HG03025 (cell line): ENCODE measurements around the gene C14orf180.
"Not testable (repeated sequence)": the region's sequence is repeated elsewhere in the genome, so short reads cannot be mapped to it uniquely, and the experiment has no call there.

Source experiments
- ATAC-seq: cut with Tn5 transposase; IDR thresholded peaks from one replicate; pipeline ENCODE4 v1.9.1; 2021; ENCODE audit warnings: mild to moderate bottlenecking, moderate library complexity; ENCODE audit not compliant: unreplicated experiment, low FRiP score

C14orf180 gene

DNA sequence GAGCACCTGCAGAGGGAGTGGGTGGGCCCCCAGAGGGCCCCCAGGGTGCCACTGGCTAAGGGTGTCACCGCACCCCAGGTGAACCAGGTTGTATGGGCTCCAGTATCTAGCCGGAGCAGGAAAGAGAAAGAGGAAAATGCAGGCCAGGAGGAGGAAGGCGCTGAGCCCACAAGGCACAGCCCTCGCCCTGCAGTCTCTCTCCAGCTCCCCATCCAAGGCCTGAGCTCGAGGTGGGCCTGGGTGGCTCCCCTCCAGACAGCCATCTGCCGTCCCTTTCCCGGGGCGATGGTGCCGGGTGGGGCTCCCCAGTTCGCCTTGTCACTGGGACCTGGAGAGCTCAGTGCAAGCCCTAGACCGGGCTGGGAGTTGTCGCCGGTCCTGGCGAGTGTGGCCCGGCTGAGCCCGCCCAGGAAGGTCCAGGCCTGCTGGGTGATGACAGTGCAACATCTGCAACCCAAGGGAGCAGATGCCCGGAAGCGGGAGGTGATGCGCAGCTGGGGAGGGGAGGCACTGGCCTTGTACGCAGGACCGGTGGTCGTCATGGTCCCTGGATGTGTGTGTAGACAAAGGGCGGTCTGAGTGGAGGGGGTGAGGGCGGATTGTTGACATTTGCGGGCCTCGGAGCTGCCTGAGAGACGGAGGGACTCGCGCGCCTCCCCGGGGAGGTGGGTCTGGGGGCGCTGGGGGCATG lies 24.3 kb downstream of the C14orf180 start:
- no peak for ATAC-seq

DNA sequence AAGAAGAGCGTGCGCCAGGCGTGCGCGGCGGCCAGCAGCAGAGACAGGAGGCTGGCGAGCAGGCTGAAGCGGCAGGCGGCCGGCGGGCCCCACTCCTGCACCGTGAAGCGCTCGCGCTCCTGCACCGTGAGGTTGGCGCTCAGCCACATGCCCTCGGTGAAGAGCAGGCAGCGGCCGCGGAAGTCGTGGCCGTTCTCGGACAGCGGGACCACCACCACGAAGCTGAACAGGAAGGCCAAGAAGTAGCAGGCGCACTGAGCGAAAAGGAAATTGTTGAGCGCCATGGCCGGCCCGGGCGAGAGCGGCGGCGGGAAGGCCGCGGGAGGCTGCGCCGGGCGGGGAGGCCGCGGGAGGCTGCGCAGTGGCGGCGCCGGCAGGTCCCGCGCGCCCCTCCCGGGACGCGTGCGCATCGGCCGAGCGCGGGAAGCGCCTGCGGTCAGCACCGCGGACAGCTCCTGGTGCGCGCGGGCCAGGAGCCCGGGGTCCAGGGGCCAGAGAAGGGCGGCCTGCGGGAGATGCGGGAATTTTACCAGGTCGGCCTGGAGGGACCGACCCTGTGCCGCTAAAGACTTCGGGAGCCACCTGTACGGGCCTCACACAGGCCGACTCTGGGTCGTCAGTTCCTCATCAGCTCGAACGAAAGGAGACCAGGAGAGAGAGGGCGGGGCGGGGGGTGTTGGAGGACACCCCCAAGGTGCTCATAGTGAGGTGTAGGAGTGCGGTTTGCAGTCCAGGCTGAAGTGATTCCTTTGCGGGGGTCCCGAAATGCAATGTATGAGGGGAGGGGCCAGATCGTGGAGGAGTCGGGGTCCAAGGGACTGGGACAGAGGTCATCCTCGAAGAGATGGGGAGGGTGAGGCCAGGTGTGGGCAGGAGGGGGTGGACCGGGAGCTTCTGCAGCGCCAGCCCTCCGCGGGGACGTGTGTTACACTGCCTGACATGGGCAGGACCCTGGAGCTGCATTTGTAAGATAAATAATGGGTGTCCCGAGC lies 25.2 kb downstream of the C14orf180 start, which contains the start of gene TMEM179:
Gene TMEM179, minus strand, starts transcription at position 315 of the 992 bp plus-strand sequence. Its CDS starts 31 bp downstream, at position 284.
- ATAC-seq: no peak

DNA sequence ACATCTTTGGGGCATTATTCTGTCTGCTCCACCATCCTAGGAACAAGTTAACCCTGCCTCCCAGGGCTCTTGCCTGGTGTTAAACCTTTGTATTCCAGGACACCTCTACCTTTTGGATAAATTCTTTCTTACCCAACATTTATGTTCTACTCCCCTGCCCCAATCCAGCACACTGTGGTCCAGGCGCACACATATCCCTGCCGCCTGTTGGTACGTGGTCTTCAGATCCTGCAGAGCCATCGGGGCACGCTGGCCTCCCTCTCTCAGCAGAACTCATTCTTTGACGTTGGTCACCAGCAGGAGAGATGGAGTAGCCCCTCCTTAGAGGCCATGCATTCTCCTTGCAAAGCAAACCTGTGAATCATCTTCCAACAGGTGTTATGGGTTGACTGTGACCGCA lies 30.1 kb downstream of the C14orf180 start:
- no peak for ATAC-seq

GRCh38 chr14:104610749-104611310 lies 31.3 kb downstream of the C14orf180 start:
- no peak for ATAC-seq

GRCh38 chr14:104611881-104612280 lies 32.3 kb downstream of the C14orf180 start:
- no peak for ATAC-seq

DNA sequence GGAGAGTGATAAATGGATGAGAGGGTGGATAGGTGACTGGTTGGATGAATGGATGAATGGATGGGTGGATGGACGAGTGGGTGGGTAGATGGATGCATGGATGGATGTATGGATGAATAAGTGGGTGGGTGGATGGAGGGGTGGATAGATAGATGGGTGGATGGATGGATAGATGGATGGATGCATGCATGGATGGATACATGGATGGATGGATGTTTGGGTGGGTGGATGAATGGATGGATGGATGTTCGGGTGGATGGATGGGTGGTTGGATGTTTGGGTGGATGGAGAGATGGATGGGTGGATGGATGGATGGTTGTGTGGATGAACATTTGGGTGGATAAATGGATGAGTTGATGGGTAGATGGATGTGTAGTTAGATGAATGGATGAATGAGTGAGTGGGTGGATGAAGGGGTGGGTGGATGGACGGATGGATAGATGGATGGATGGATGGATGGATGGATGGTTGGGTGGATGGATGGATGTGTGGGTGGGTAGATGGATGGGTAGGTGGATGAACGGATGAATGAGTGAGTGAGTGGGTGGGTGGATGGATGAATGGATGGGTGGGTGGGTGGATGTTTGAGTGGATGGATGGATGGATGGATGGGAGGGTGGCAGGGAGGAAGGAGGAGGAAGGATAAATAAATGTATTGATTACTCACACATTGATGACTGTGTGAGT lies 34.7 kb downstream of the C14orf180 start:
- ATAC-seq: no peak

DNA sequence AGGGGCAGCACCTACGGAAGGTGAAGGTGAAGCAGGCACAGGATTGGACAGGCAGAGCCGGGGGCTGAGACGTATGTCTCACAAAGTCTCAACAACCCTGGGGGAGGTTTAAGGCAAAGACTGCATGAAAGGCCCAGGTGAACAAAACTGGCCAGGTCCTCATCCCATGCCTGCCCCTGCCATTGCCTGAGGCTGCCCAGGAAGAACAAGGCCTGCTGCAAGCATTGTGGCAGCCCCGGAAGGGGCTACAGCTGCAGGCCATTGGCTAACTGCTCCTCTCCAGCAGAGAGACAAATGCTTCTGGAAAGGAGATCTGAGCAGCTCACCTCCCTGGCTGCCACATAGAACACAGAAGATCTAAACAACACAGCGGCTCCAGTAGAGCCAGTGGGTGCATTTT lies 45.4 kb downstream of the C14orf180 start:
- ATAC-seq: no peak

DNA sequence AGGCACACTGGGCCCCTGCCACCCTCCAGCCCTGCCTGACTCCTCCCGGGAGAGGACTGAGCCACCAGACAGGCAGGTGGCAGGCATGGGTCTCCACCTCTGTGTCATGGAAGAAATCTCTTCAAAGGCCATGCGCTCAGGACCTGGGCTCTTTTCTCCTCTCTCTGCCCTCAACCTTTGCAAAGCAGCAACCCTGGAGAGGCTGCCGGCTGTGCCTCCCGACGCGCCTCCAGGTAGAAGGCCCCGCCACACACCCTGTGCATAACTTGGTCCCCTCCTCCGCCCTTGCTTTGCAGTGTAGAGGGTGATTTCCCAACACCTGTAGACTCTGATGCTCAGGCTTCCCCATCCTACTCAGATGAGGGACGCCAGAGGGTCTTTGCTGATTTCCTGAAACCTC lies 53.2 kb downstream of the C14orf180 start:
- no peak for ATAC-seq

GRCh38 chr14:104633276-104634137 lies 53.9 kb downstream of the C14orf180 start:
- ATAC-seq: no peak

DNA sequence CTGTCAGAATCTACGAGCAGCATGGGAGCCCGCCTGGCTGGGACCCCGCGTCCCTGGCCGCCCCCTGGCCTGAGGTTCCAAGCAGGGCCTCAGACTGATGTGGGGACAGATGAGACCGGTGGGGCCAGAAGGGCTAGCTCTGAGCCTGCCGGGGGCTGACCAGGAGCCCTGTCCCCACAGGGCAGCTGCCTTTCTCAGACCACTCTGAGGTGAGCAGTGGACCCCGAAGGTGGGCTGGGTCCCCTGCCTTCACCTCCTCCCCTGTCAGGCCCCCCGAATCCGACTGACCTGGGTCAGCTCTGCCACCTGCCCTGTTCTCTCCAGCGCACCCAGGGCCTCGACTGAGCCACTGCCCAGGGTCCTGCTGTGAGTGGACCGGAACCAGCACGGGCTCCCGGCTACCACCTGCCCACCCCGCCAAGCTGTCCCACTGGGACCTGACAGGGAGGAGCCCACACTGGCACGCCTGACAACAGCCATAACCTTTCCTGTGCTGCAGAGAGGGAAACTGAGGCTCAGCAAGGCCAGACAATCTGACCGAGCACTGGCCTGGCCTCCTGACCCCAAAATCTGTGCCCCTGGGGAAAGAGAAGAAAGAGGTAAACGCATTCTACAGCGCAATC lies 54.7 kb downstream of the C14orf180 start:
- ATAC-seq: no peak

DNA sequence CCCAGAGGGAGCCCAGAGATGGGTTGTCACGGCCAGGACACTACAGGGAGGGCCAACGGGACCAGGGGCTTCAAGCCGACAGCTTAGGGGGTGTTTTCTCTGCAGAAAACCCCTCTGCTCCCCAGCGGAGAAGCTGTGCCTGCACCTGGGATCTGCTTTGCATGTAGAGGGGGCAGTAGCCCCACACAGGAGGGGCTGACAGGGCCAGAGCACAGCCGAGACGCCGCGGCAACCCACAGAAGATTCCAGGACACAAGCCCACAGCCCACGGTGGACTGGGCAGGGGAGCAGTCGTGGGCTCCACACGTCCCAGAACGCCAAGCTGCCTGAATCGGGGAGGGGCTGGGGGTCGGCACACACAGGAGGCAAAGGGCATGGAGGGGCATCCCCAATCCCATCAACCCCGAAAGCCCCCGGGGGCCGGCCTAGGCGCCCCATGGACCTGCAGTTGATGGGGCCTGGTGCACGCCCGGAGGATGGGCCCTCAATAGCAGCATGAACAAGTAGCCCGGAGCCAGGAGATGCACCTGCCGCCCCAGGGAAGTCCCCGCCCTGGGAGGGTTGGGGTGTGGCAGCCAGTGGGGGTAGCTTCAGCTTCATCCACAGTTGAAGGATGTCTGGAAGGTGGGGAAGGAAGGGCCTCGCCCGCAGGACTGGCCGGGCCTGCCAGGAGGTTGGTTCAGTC lies 55.5 kb downstream of the C14orf180 start:
- no peak for ATAC-seq

DNA sequence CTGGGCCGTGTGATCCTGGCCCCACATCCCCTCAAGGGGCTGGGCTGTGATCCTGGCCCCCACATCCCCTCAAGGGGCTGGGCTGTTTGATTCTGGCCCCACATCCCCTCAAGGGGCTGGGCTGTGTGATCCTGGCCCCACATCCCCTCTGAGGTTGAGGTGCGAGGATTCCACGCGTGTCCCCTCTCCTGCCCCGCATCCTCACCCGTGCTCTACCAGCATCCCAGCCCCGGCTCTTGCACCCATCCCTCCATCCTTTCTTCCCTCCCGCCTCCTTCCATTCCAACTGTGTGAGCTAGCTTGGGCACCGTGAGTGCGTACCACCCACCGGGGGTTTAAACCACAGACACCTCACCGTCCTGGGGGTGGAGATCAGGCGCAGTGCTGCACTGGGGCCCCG lies 56.2 kb downstream of the C14orf180 start:
- ATAC-seq: no peak

- ATAC-seq: no peak
Observed at GRCh38 chr14:104636131-104636530, 56.6 kb downstream of the C14orf180 start.

DNA sequence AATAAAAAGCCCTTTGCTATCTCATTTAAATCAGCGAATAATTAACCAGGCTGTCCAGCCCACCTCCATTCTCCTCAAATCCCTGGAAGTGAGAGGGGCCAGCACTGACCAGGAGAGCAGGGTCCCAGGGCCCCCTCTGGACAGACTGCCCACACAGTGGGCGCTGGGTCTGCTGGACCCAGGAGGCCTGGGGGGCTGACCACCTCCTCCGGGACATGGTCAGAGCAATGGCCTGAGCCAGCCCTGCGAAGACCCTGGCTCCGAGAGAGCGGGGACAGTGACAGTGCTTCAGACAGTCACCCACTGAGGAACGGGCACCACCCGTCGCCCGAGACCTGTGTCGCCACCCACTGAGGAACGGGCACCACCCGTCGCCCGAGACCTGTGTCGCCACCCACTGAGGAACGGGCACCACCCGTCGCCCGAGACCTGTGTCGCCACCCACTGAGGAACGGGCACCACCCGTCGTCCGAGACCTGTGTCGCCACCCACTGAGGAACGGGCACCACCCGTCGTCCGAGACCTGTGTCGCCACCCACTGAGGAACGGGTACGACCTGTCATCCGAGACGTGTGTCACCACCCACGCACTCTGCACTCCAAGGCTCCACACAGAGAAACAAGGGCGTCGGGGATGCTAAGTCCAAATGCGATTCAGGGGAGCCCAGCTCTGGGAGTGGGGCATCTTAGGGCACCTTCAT lies 57.4 kb downstream of the C14orf180 start:
- ATAC-seq: not testable (repeated sequence)

DNA sequence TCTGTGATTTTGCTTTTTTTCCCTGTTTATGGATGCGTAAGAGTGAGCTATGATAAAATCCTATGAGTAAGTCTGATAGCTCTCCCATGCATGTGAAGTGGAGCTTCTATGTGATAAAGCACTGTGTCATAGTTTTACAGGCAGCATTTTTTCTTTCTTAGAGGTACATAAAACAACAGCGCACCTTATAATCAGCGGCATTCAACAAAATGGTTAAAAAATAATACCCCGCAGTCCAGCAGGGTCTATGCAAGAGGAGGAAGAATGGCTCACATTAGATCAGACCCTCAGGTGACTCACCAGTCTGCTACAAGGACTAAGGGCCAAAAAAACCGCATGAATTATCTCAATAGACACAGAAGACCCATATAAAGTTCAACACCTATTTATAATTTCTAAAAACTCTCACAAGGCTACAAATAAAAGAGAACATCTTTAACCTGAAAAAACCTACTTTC lies 58.0 kb downstream of the C14orf180 start:
- ATAC-seq: no peak

GRCh38 chr14:104638190-104638589 lies 58.6 kb downstream of the C14orf180 start:
- ATAC-seq: no peak

GRCh38 chr14:104638927-104639450 lies 59.4 kb downstream of the C14orf180 start:
- no peak for ATAC-seq

DNA sequence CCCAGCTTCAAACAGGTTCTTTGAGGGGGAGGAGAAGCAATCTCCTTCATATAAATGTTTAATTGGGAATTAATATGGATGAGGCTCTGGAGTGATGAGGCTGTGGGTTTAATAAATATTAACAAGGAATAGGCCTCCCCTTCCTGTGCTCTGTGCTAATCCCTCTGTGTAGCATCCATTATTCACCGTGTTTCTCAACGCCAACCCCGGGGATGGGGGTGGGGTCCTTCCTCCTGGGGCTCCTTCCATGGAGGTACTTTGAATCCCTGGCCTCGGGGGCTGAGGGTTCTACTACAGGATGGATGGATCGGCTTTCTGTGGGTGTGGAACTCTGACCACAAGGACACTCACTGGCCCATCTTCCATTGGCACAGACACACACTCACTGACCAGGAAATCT lies 59.9 kb downstream of the C14orf180 start:
- ATAC-seq: no peak
